ENCODE data around the gene LTN1.

Gene LTN1

DNA sequence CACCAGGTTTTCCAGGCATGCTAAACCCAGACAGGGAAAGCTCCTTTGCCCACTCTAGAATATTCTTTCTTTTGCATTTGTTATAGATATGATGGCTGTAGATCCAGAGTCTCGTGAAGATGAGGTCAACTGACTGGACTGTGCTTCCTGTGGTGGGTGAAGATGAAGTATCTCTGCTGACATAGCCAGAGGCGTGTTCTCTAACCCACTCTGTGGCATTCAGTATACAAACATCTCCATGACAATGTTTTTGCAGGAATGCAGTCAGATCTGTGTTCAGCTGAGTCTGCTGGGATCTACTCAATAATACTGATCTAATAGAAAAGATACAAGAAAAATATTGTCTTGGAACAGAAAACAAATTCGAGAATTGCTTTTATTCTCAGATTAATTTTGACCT, 15.1 kb upstream of the LTN1 start:
- TF ChIP-seq POLR2AphosphoS5 (IDR thresholded peaks at IDR 0.05; ENCODE audit: low read depth, low read length) (no peak), FOXP2 (optimal IDR thresholded peaks at IDR 0.05; ENCODE audit: borderline replicate concordance, extremely low read depth, extremely low read length, insufficient read depth) (no peak), TAF1 (IDR thresholded peaks at IDR 0.05; ENCODE audit: borderline replicate concordance, insufficient read depth, low read length) (no peak), SIN3A (IDR thresholded peaks at IDR 0.05; ENCODE audit: borderline replicate concordance, insufficient read depth, low read length) (no peak)
- TF ChIP-seq, protein P1, sequence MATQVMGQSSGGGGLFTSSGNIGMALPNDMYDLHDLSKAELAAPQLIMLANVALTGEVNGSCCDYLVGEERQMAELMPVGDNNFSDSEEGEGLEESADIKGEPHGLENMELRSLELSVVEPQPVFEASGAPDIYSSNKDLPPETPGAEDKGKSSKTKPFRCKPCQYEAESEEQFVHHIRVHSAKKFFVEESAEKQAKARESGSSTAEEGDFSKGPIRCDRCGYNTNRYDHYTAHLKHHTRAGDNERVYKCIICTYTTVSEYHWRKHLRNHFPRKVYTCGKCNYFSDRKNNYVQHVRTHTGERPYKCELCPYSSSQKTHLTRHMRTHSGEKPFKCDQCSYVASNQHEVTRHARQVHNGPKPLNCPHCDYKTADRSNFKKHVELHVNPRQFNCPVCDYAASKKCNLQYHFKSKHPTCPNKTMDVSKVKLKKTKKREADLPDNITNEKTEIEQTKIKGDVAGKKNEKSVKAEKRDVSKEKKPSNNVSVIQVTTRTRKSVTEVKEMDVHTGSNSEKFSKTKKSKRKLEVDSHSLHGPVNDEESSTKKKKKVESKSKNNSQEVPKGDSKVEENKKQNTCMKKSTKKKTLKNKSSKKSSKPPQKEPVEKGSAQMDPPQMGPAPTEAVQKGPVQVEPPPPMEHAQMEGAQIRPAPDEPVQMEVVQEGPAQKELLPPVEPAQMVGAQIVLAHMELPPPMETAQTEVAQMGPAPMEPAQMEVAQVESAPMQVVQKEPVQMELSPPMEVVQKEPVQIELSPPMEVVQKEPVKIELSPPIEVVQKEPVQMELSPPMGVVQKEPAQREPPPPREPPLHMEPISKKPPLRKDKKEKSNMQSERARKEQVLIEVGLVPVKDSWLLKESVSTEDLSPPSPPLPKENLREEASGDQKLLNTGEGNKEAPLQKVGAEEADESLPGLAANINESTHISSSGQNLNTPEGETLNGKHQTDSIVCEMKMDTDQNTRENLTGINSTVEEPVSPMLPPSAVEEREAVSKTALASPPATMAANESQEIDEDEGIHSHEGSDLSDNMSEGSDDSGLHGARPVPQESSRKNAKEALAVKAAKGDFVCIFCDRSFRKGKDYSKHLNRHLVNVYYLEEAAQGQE (IDR thresholded peaks at IDR 0.05; ENCODE audit: insufficient read depth in 1 of 2, low read depth in 2 of 2, low read length in 2 of 2), result no peak

DNA sequence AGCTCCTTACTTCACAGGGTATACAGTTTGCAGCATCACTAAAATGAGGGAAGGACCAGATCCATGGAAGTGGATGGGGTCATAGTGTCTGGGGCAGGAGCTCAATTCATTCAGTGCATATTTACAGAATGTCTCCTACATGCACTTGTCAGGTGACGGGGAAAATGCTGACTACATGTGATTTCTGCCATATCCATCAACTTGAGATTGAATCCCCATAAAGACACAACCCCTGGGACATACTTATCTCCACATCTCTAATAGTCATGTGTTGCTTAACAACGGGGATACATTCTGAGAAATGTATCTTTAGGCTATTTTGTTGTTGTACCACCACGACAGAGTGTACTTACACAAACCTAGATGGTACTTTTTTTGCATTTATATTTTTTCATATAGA, 14.5 kb upstream of the LTN1 start:
- TF ChIP-seq SIN3A (IDR thresholded peaks at IDR 0.05; ENCODE audit: borderline replicate concordance, insufficient read depth, low read length) (no peak), FOXP2 (optimal IDR thresholded peaks at IDR 0.05; ENCODE audit: borderline replicate concordance, extremely low read depth, extremely low read length, insufficient read depth) (no peak), TAF1 (IDR thresholded peaks at IDR 0.05; ENCODE audit: borderline replicate concordance, insufficient read depth, low read length) (no peak), POLR2AphosphoS5 (IDR thresholded peaks at IDR 0.05; ENCODE audit: low read depth, low read length) (no peak)
- TF ChIP-seq, protein P1 (IDR thresholded peaks at IDR 0.05; ENCODE audit: insufficient read depth in 1 of 2, low read depth in 2 of 2, low read length in 2 of 2), result no peak

DNA sequence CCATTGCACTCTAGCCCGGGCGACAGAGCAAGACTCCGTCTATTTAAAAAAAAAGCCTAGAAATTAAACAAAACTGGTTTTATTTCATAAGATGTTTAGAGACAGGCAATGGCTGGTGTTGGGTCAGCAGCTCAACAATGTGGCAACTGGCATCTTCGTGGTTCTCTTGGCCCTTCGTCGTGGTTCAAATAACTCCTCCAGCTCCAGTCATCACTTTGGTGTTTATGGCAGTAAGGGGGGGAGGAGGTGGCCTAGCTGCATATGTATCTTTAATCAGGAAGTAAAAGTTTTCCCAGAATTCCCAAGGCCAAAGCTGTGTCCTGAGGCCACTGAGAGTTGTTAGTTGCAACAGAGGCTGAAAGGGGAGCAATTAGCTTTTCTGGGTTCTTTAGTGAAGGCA, 13.0 kb upstream of the LTN1 start:
- TF ChIP-seq POLR2AphosphoS5 (IDR thresholded peaks at IDR 0.05; ENCODE audit: low read depth, low read length) (no peak), SIN3A (IDR thresholded peaks at IDR 0.05; ENCODE audit: borderline replicate concordance, insufficient read depth, low read length) (no peak), FOXP2 (optimal IDR thresholded peaks at IDR 0.05; ENCODE audit: borderline replicate concordance, extremely low read depth, extremely low read length, insufficient read depth) (no peak)

DNA sequence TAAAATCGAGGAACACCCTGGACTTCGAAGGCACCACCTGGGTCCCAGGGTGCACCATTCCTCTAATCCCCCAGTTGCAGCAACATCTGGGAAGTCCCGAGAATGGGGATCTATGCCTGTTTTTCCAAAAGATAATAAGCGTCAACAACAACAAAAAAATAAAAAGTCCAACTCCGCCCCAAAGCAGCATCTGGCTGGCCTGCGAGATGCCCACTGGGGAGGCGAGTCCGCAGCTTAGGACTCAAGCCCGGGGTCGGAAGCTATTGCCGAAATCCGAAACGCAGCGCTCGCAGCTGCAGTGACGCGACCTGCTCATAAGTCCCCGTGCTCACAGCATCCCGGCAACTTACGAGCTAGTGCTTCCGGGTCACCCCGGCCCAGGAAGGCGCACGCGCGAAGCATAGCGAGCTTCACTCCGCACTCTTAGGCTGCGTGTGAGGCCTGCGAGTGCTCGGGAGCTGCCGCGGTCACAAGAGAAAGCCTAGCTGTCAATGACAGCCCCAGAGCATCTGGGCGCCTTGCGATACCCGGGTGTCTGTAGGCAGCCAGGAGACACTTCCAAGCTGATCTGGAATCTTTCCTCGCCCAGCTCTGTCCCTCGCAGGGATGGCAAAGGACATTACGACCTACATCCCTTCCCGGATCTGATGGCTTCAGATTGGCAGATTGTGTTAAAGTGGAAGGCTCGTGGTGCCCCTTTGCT, 9.9 kb upstream of the LTN1 start:
- peak; percentile 99 for TF ChIP-seq POLR2AphosphoS5 (IDR thresholded peaks at IDR 0.05; ENCODE audit: low read depth, low read length)
- TF ChIP-seq SIN3A (IDR thresholded peaks at IDR 0.05; ENCODE audit: borderline replicate concordance, insufficient read depth, low read length), result peak; percentile 19; the same call in 1 of the 2 replicates
- peak; percentile 94 for TF ChIP-seq FOXP2 (optimal IDR thresholded peaks at IDR 0.05; ENCODE audit: borderline replicate concordance, extremely low read depth, extremely low read length, insufficient read depth)
- peak; percentile 89; the same call in 1 of the 2 replicates for TF ChIP-seq TAF1 (IDR thresholded peaks at IDR 0.05; ENCODE audit: borderline replicate concordance, insufficient read depth, low read length)
- TF ChIP-seq, protein P1 (IDR thresholded peaks at IDR 0.05; ENCODE audit: insufficient read depth in 1 of 2, low read depth in 2 of 2, low read length in 2 of 2), result peak in 1 of 2 experiments; percentile 67; a peak in 2 of 4 replicates

DNA sequence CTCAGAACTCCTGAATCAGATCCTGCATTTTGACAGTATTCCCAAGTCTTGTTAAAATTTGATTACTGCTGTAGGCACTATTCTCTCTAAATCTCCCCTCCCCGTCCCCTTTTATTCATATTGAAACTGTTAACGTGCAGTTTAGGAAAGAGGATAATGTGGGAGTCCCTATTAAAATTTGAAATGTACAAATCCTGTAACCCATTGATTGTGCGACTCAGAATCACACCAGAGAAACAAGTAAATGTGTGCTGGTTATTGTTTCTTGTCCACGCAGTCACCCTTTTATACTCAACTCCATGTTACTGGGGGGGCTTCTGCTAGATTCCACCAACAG, 584 bp upstream of the LTN1 start:
- TF ChIP-seq SIN3A (IDR thresholded peaks at IDR 0.05; ENCODE audit: borderline replicate concordance, insufficient read depth, low read length), result no peak
- TF ChIP-seq, protein P1 (IDR thresholded peaks at IDR 0.05; ENCODE audit: insufficient read depth in 1 of 2, low read depth in 2 of 2, low read length in 2 of 2), result no peak
- TF ChIP-seq POLR2AphosphoS5 (IDR thresholded peaks at IDR 0.05; ENCODE audit: low read depth, low read length), result no peak
- no peak for TF ChIP-seq FOXP2 (optimal IDR thresholded peaks at IDR 0.05; ENCODE audit: borderline replicate concordance, extremely low read depth, extremely low read length, insufficient read depth)
- TF ChIP-seq TAF1 (IDR thresholded peaks at IDR 0.05; ENCODE audit: borderline replicate concordance, insufficient read depth, low read length), result no peak

Measured in PFSK-1 (cell line).